ENCODE data around the gene VPS39.

VPS39 gene

DNA sequence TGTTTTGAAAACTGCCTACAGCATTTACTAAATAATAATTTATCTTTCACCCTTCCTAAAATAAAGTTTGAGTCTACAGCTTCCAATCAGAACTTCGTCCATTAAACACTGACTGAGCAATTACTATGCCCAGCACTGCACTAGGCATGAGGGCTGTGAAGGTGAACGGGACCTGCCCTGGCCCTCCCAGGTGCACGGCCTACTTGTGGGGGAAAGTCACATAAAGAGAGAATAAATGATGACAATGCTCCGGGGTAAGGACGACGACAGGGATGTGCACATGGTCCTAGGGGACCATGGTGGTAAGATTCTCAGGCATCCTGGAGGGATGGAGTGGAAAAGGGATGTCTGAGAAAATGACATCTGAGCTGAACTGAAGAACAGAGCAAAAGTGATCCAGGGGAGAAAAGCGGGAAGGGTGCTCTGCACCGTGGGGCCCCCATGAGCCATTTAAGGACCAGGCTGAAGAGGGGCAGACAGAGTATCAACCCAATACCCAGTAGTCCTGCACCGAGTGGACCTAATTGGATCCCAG, 63.2 kb downstream of the VPS39 start:
- no peak for DNase-seq (ENCODE audit: low read depth)

DNA sequence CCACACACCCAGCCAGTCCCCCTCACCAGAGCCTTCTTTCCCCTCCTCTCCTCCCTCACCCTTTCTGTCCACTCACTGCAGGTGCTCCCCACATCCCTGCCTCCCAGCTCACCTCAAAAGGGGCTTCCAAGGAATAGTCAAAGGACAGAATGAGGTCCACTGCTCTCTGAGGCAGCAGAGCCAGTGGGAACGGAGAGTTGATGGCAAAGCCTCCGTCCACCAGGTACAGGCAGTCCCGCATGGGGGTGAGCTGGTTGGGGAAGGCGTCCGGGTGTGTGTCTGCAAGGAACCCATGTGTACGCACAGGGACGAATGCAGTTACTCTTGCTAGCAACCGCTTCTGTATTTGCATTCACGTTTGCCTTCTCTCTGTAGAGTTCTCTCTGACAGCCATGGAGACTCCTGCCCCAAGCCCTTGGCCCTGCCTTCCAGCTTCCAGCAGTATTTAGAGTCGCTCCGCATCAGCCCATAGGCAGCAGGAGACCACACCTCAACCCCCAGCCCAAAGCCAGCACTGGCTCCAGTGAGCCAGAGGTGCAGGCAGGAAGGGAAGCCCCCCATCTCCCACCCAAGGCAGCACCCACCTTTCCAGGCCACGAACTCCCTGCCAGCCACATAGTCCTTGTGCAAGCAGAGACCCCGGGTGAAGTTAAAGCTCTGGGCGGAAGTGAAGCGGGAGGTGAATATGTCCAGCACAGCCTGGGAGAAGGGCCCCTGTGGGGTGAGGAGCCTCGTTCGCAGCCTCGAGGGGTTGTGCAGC, 64.1 kb downstream of the VPS39 start:
- DNase-seq (ENCODE audit: low read depth) = no peak

DNA sequence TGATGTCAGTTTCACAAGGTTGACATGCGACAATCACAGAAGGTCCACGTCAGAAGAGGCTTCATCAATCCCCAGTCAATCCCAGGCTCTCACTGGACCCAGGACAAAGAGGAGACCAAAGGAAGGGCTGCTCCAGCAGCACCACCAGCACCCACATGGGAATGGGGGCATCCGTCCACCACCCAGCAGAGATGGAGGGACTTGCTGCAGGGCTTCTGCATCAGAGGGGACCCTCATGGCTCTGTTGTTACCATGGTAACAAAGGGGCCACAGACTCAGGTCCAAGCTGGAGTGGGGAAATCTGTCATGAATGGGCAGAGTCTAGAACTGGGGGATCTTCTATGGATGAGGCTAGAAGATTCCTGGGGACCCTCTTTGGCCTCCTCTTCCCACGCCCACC, 64.7 kb downstream of the VPS39 start:
- no peak for DNase-seq (ENCODE audit: low read depth)

DNA sequence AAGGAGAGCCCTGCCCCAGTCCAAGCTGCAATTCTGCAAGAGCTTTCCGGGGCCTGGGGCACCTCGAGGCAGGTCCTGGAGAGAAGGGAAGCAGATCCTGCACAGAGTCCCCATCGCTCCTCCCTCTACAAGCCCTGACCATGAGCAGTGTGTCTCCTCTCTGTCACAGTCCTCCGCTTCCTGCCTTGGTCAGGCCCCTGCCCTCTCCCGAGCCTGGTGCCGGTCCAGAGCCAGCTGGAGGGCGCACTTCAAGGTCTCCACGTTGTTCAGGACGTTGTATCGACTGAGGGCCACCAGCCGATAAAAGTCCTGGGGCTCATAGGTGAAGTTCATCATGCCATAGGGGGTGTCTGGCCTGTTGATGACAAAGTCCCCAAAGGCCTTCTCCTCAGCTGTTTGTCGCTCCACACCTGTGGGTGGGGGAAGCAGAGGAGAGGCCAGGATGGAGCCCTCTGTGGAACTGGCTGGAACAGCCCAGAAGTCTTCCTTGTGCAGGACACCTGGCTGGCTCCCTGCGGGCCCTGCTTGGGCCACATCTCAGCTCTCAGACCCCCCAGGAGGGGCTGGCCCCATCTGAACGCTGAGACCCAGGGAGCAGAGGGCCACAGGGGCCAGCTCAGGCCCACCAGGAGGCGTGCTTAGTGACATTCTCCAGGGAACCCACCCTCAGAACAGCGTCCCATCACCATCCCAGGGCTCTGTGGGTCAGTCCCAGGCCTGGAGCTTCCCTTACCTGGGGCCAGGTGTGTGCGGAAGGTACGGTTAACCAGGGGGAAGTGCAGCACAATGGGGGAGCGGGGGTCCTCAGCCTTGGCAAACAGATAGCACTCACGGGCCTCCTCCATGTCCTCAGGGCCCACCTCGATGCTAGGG, 66.1 kb downstream of the VPS39 start:
- DNase-seq (ENCODE audit: low read depth) = no peak

DNA sequence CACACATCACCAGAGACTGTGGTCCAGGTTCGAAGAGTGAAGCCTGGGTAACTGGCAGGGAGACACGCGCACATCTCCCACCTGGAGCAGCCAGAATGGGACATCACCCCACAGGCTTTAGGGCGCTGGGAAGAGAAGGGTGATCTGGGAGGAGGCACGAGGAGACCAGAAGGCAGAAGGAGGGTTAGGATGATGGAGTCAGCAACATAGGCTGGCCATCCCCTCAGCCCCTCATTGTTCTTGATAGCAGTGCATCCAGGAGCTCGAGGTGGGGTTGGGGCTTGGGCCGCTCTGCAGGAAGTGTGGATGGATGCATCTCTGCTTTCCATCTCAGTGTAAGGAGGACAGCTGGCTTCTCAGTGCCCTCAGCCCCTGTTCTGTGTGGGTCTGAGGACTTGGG, 66.9 kb downstream of the VPS39 start:
- no peak for DNase-seq (ENCODE audit: low read depth)

DNA sequence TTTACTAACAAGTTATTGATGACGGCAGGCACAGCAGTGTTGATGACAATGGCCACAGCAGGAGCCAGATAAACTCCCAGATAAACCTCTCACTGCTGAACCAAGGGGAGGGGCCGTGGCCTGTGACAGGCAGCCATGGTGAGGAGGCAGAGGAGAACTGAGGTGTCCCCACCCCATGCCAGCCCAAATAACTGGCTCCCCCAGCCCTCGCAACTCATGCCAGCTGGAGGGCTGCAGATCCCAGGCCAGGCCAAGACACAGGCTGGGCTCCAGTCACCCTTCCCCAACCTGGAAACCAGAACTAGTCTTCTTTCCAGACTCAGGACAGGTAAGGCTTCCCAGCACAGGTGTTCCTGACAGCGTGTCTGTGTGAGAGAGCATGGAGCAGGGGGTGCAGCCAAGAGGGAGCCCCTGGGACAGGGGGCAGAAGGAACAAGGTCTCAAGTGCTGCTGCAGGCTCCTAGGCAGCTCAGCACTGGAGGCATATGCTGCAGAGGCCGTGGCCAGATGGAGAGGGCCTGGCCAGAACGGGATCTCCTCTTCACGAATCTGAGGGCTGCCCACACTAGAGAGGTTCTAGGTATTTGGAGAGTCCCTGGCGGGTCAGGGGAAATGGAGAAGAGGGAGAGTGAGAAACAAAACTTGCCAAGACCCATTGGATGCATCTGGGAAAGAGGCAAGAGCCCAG, 67.6 kb downstream of the VPS39 start:
- DNase-seq (ENCODE audit: low read depth) = no peak

DNA sequence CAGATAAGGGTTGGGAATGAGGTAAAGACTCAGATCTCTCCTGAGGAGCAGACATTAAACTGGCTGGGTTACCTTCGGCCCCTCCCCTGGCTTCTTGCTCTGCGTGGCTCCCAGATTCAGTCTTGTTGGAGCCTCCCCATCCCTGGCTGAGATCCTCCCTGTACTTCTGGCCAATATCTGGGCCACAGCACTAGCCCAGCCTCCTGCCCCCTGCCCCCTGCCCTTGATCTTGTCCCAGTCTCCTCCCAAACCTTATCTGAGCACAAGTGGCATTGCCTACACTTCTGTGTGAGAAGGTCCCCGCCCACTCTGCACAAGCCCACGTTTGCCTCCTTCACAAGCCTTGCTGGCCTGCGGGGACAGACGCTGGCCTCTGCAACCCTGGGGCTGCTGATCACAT, 68.5 kb downstream of the VPS39 start:
- DNase-seq (ENCODE audit: low read depth) = no peak

DNA sequence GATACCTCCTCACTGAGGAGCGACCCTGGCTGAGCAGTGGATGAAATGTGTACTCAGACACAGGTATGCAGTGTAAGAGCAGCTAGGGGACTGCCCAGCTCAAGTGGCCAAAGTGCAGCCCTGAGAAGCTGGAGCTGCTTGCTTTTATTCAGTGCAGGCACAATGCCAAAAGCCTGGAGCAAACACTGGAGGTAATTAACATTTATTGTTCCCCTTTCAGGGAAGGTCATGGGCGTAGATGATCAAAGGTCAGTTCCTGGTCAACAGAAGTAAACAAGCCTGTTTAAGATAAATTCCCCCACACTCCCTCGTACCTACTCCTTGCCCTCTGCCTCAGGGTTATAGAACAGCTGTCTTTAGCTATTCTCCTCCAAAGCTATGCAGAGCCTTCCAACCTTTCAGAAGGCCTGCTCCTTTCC, 69.1 kb downstream of the VPS39 start:
- no peak for DNase-seq (ENCODE audit: low read depth)

DNA sequence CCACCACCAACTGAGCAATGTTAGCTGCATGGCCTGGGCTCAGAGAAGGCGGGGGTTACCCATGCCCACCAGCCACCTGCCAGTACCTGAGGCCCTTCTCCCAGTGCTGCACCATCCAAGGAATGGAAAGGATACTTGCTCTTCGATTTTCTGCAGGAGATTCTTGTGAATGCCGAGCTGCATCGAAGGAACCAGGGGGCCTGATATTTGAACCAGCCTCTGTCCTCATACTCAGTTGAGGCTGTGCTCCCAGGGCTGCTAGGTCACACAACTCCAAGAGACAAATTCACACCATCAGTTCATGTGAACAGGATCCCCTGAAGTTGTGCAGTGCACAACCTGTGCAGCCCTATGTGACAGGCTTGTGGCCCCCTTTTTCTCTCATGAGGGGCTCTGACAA, 69.7 kb downstream of the VPS39 start:
- DNase-seq (ENCODE audit: low read depth) = no peak

DNA sequence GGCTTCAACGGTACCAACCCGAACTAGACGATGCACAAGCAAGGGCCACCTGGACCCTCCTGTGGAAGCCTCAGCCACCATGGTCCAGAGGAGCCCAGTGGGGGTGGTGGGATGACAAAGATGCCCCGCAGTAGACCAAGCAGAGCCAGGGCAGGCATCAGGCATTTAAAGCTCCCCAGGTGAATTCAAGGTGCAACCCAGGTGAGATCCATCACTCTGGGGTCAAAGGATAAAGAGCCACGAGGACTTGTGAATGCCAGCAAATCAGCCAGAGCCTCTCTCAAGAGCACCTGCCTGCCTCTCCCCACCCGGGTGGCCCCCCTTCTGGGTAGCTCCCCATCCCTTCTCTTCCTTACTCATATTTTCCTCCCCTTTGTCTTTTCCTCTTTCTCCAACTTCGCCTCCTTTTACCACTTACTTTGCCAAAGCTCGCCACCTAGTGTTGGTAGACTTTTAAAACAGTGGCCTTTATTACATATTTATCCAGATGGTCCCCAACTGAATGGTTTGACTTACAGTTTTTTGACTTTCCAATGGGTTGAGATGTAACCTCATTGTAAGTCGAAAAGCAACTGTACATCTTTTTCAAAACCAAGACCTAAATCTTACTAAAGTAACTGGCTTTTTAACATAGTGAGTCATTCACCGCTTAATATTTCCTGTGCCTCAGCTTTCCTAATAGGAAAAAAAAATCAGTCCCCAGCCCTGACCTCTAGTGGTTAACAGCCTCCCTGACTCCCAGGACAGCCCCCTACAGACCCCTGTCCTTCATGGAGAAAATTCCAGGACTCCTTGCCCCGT, 70.4 kb downstream of the VPS39 start:
- DNase-seq (ENCODE audit: low read depth) = peak; percentile 70

DNA sequence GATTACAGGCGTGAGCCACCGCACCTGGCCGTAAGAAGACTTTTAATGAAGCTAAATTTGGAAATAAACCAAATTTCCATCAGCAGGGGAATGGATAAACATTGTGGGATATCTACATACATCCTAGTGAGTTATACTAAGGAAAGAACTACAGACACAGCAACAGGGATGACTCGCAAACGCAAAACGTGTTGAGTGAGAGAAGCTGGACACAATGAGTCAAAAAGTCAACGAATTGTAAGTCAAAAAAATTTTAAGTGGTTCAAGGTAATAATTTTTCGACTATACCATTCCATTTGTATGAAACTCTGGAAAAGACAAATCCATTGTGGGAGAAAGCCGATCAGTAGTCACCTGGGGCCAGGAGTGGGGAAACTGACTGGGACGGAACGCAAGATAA, 71.6 kb downstream of the VPS39 start:
- no peak for DNase-seq (ENCODE audit: low read depth)

DNA sequence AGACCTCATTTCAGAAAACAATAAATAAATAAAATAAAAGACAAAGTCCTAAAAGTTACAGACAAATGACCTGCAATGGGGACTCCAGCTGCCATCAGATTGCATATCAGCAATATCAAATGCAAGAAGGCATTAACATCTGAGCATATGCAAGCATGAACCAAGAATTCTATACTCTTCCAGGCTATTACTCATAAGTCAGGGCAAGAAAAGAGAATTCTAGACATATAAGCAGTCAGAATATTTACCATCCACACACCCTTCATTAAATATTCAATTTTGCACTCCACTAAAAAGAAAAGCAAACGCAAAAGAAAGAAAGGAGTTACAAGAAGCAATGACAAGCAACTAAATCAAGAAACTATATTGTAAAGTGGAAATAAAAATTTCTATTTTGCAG, 72.8 kb downstream of the VPS39 start:
- DNase-seq (ENCODE audit: low read depth) = no peak

DNA sequence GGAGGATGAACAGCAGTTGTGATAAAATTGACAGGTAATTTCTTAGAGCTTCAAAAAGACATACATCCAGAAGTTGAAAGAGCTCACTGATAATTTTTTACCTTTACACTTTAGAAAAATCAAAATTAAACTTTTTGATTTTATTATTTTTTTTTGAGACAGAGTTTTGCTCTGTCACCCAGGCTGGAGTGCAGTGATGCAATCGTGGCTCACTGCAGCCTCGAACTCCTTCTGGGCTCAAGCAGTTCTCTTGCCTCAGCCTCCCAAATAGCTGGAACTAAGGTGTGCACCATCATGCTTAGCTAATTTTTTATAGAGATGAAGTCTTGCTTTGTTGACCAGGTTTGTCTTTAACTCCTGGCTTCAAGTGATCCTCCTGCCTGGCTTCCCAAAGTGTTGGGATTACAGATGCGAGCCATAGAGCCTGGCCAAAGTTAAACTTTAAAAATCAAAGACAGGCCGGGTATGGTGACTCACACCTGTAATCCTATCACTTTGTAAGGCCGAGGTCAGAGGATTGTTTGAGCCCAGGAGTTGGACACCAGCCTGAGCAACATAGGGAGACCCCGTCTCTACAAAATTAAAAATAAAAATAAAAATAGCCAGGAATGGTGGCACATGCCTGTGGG, 73.4 kb downstream of the VPS39 start:
- no peak for DNase-seq (ENCODE audit: low read depth)

DNA sequence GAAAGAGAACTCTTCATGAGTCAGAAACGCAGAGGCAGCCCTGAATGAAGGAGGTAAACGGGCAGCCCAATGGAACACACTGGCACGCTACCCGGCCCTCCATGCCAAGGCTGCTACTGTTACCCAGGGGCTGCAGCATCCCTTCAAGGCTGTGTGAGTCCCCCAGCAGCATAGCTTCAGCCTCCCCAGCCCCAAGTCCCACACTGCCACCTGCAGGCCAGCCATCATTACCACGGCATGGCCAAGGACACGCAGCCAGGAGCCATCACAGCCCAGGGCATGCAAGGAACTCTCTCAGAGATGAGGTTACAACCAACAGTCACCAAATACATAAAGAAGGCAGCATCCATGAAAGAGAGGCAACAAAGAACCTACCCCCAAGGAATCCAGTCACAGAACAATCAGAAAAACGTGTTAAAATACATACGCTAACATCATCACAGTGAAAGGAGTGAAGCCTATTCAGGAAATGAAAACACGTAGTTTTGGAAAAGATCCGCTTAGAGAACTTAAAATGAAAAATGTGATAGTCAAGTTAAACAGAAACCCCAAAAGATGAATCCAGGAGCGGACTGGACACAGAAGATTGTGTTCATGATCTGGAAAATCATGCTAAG, 74.1 kb downstream of the VPS39 start:
- DNase-seq (ENCODE audit: low read depth) = peak; percentile 61

DNA sequence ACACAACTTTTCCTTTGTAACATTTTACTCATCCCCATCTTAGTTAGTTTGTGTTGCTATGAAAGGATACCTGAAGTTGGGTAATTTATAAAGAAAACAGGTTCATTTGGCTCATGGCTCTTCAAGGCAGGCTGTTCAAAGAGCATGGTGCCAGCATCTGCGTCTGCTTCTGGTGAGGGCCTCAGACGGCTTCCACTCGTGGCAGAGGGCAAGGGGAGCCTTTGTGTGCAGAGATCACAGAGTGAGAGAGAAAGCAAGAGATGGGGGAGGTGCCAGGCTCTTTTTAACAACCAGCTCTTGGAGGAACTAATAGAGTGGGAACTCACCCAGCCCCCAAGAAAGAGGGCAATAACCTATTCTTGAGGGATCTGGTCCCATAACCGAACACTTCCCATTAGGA, 74.7 kb downstream of the VPS39 start:
- no peak for DNase-seq (ENCODE audit: low read depth)

DNA sequence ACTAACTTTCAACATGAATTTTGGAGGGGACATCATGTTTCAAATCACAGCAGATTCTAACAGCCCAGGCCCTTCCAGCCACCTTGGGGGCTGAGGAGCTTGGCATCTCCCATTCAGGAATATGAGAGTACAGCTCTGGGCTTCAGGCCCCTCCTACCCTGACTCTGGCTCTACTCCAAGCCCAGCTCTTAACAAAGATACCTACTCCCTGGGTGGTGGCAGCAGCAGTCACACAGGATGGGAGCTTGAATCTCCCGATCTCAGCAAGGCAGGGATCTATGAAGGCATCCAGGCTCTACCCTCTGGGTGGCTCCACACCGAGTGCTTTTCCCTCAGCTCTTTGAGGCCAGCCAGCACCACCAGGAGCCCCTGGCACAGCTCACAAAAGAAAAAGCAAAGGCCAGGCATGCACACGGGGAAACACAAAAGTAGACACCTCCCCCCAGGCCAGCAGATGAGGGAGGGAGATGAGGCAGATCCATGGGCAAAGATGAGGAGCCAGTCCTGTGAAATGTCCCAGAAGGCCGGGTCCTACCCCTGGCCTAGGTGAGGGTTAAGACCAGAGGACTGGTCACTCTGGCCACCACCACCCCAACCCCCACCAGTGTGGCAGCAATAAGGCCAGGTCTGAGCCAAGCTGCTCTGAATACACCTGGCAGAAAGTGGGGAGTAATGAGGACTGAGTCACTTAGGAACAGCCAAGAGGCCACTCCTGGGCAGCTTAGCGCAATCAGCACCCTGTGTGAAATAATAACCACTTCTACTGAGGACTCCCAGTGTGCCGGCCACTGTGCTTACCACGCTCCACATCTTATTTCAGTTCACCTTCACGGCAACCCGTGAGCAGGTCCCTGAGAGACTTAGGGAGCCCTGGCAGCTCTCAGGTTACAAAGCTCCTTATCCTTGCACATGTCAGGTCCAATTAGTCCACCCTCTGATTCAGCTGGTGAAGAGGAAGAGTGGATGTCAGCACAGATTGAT, 76.0 kb downstream of the VPS39 start:
- DNase-seq (ENCODE audit: low read depth) = no peak

DNA sequence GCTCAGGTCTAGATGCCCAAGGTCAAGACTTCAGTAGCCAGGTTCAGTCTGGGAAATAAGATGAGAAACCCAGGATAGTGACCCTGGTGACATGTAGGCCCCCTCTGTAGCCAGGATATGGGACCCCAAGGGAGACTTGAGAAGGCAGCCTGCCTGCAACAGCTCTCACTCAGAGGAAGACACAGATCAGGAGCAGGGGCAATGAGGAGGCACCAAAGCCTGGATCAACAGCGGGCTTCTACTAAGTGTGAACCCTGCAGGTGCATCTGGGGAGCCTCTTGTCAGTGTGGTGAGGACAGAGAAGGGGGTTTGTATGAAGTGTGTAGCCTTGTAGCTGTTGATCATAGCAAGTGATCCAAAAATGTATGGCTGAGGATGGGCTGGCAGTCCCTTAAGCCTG, 77.1 kb downstream of the VPS39 start:
- no peak for DNase-seq (ENCODE audit: low read depth)

DNA sequence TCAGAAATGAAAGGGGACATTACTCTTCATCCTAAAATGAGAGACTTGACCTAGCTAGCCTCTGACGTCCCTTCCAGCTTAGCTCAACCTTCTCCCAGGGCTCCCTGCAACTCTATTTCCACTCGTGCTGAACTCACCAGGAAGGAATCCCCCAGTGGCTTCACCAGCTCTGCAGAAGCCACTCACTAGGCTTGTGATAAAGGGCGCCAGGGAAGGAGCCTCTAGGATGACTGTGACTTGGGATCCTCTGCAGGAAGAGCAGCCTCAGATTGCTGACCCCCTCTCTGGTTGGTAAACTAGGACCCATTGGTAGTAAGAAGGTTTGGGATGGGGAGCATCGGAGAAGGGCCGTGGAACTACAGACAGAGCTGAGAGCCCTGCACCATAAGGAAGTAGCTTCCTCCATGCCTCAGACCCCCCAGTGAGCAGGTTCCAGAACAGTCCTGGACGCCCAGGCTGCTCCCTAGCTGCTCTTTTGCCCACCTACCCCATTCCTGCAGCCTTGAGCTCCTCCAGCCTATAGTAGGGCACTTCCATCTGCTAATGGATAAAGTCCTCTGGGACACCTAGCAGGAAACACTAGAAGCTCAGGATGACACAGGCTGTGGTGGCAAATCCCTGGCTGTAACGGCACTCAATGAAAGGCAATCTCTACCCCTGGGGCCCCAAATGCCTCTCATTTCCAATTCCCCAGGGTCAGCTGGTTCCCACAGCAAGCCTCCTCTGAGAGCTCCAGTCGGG, 77.7 kb downstream of the VPS39 start:
- no peak for DNase-seq (ENCODE audit: low read depth)

DNA sequence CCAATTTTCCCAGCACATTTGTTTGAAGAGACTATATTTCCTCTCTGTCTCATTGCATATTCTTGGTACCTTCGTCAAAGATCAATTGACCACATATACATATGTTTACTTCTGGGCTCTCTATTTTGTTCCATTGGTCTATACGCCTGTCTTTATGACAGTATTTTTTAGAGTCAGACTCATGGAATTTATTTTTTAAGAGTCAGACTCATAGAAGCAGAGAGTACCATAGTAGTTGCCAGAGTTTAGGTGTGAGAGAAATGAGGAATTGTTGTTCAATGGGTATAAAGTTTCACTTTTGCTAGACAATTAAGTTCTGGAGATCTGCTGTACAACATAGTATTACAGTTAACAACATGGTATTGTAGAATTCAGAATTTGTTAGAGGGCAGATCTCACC, 78.7 kb downstream of the VPS39 start:
- no peak for DNase-seq (ENCODE audit: low read depth)
